Heart left ventricle (tissue), 16 donors: ENCODE results near the gene PSD4. TPM values are rescaled to one million over a fixed set of nuclear protein-coding genes. Genes with fewer than 3 reads are reported as not detected.

Experiments used
- ATAC-seq, 4 donors: fragments of 200-7000 bp; cut with Tn5 transposase; one replicate each; pipeline ENCODE4 v1.9.1; 2020 to 2022; ENCODE audit warnings: moderate library complexity in 4 of 4, mild to moderate bottlenecking in 3 of 4, moderate number of reproducible peaks in 1 of 4
- DNase-seq, 5 donors: peaks; one replicate each; pipeline ENCODE4 v3.0.0-alpha.2; 2020
- H3K27ac ChIP-seq, 12 donors: fragments of 200-600 bp; sonication (generic) in 4 of 12; one replicate each; pipeline versions ENCODE4 v1.5.0 to v1.8.0; 2016 to 2022; ENCODE audit warnings: mild to moderate bottlenecking in 2 of 12
- H3K27me3 ChIP-seq, 9 donors: fragments of 200-600 bp; sonication (generic) in 2 of 9; one replicate each; pipeline versions ENCODE4 v1.5.1 to v1.8.0; 2016 to 2022; ENCODE audit warnings: mild to moderate bottlenecking in 3 of 9
- H3K36me3 ChIP-seq, 9 donors: fragments of 200-600 bp; sonication (generic) in 2 of 9; one replicate each; pipeline versions ENCODE4 v1.5.0 to v1.8.0; 2018 to 2022; ENCODE audit warnings: mild to moderate bottlenecking in 2 of 9
- H3K4me1 ChIP-seq, 12 donors: fragments of 200-600 bp; sonication (generic) in 4 of 12; one replicate each; pipeline versions ENCODE4 v1.5.0 to v1.8.0; 2016 to 2022; ENCODE audit warnings: mild to moderate bottlenecking in 3 of 12
- H3K4me3 ChIP-seq, 12 donors: fragments of 200-600 bp; sonication (generic) in 4 of 12; one replicate each; pipeline versions ENCODE4 v1.5.0 to v1.8.0; 2017 to 2022; ENCODE audit warnings: mild to moderate bottlenecking in 9 of 12, moderate library complexity in 4 of 12
- H3K9me3 ChIP-seq, 12 donors: fragments of 200-600 bp; sonication (generic) in 4 of 12; one replicate each; pipeline versions ENCODE4 v1.5.0 to v1.8.0; 2016 to 2022; ENCODE audit warnings: mild to moderate bottlenecking in 1 of 12
- CTCF ChIP-seq, 12 donors: fragments of 200-600 bp; sonication (generic) in 4 of 12; IDR thresholded peaks; one replicate each; pipeline versions ENCODE4 v1.5.0 to v1.8.0; 2018 to 2022; ENCODE audit warnings: antibody characterized with exemption in 12 of 12, mild to moderate bottlenecking in 5 of 12
- POLR2A ChIP-seq, 2 donors: fragments of 450-650 bp; IDR thresholded peaks; one replicate each; pipeline ENCODE4 v1.6.1; 2017; ENCODE audit warnings: antibody characterized with exemption in 2 of 2, mild to moderate bottlenecking in 2 of 2, moderate library complexity in 2 of 2
- WGBS, 4 donors: extraction: QIAGEN DNeasy Blood & Tissue Kit in 2 of 4; methylation state at CpG; one replicate each; pipeline versions ENCODE4 v1.1.5 to v1.1.7; 2013 to 2018; 5-methylcytosine and 5-hydroxymethylcytosine counted together
- intact Hi-C, 10 donors: fragments of 100-400 bp; cut with DNase I; formaldehyde crosslinking; loops; one replicate each; pipeline versions ENCODE4 v1.11.1 to v1.14.2; 2022
- polyA plus RNA-seq, 2 donors: library from polyadenylated mRNA; stranded (reverse); fragments of 200-250 nt; gene quantifications; one replicate each; pipeline ENCODE4 v1.2.3, GENCODE V29; 2013
- total RNA-seq, 9 donors: library from RNA; depleted of rRNA in 2 of 9; stranded (reverse); fragments of >200 nt in 2 of 9; fragmentation: NEBNext Ultra II Directional in 3 of 9; extraction: Animal tissue kit (Norgen Biotek cat#: 25700) in 3 of 9; gene quantifications; one replicate each; pipeline versions ENCODE4 v1.1.0 to v1.2.4, GENCODE V29; 2016 to 2023
- donor health status: ischemic (EF 13 %, LVEDD 7.1; RV severe dilation, severe dysfunction).
- donor health status: healthy with polysubstance abuse.
- donor health status: DM: no; HTN: yes; CAD: no.
- donor health status: DM: no; HTN: no; CAD: no.
- donor health status: ischemic (EF 25% LVEDD 6.9; RV normal size, moderate dysfunction).
- donor health status: ischemic (EF 25% LVEDD 5.7; RV mildly dilated, moderate dysfunction).
- donor health status: healthy.
- donor health status: DM: yes; HTN: yes; CAD: no.
- donor health status: ischemic (EF 35%, LVEDD 5.7; RV mildly dilated, moderate dysfunction).
- donor health status: nonischemic (EF 11% LVEDD 7.7; RV severe dilation, severe dysfunction).
- donor health status: DM: yes; HTN: yes; CAD: no.
- donor health status: PGD.
- donor health status: ischemic (EF 29% LVEDD 5.4; RV normal size, mild dysfunction).
- donor health status: nonischemic (EF 23%, LVEDD 6.1; RV moderate dilation, normal function).

Gene PSD4
- total and polyA plus RNA-seq, 11 donors, result 0.65 to 23.4 (median 1.9) TPM

GRCh38 chr2:113192459-113193100 is 18.8 kb downstream of the PSD4 start:
- TF ChIP-seq CTCF (IDR thresholded peaks at IDR 0.05), result no peak
- TF ChIP-seq POLR2A (IDR thresholded peaks at IDR 0.05), result no peak
- no peak for ATAC-seq

GRCh38 chr2:113195923-113196501 is 22.2 kb downstream of the PSD4 start:
- Histone ChIP-seq H3K27me3 (no peaks in the 10 kb centered on the region), H3K4me3 (no peak overlapping the region), H3K4me1 (peaks cover 0 to 13% (median 5%) of the 10 kb centered on the region in 12 donors), H3K36me3 (peaks cover 0 to 61% (median 0%) of the 10 kb centered on the region in 9 donors), H3K9me3 (no peaks in the 10 kb centered on the region), H3K27ac (no peak overlapping the region)
- intact Hi-C loops, result loop anchor here in 4 of 10 donors (5.0 kb wide), 2 partner anchors 59 to 114 kb away; no protein-coding TSS in a partner anchor
- WGBS, 4 donors, result 86 to 93% (median 91%) methylated on average over 9 to 11 of the region's 11 CpGs
- TF ChIP-seq CTCF (IDR thresholded peaks at IDR 0.05) (no peak), POLR2A (IDR thresholded peaks at IDR 0.05) (no peak)
- DNase-seq (peak in 1 of 5 donors; percentile 36), ATAC-seq (no peak)

More at GRCh38 chr2:113192459-113193100, 18.8 kb downstream of the PSD4 start:
- H3K27ac ChIP-seq, result no peak overlapping the region
- 84 to 89% (median 87%) methylated on average over 5 to 7 of the region's 7 CpGs for WGBS, 4 donors
- intact Hi-C loops, result loop anchor here in 1 of 10 donors (5.0 kb wide), 1 partner anchor 110 kb away; no protein-coding TSS in a partner anchor
- H3K36me3 ChIP-seq, result peaks cover 0 to 47% (median 0%) of the 10 kb centered on the region in 9 donors
- peaks cover 0 to 25% (median 0%) of the 10 kb centered on the region in 12 donors for H3K4me1 ChIP-seq
- H3K27me3 ChIP-seq, result no peaks in the 10 kb centered on the region
- no peaks in the 10 kb centered on the region for H3K9me3 ChIP-seq
- peak in 1 of 5 donors; percentile 25 for DNase-seq
- no peak overlapping the region for H3K4me3 ChIP-seq

- intact Hi-C loops, result loop anchor here in 4 of 10 donors (5.0 kb wide), 2 partner anchors 60 to 115 kb away; no protein-coding TSS in a partner anchor
- Histone ChIP-seq H3K27ac (no peak overlapping the region), H3K4me3 (no peak overlapping the region), H3K9me3 (no peaks in the 10 kb centered on the region), H3K4me1 (peaks cover 0 to 13% (median 5%) of the 10 kb centered on the region in 12 donors), H3K36me3 (peaks cover 0 to 68% (median 0%) of the 10 kb centered on the region in 9 donors), H3K27me3 (no peaks in the 10 kb centered on the region)
- WGBS, 4 donors, result 89 to 95% (median 93%) methylated on average over 4 of the region's 4 CpGs
- TF ChIP-seq CTCF (IDR thresholded peaks at IDR 0.05), result no peak
- no peak for TF ChIP-seq POLR2A (IDR thresholded peaks at IDR 0.05)
- DNase-seq, result peak in 1 of 5 donors; percentile 40
- no peak for ATAC-seq
Observed at GRCh38 chr2:113196839-113197238, 23.1 kb downstream of the PSD4 start.

- Histone ChIP-seq H3K4me3 (no peak overlapping the region), H3K4me1 (peaks cover 0 to 13% (median 5%) of the 10 kb centered on the region in 12 donors), H3K27ac (no peak overlapping the region), H3K27me3 (no peaks in the 10 kb centered on the region), H3K9me3 (no peaks in the 10 kb centered on the region), H3K36me3 (peaks cover 0 to 64% (median 0%) of the 10 kb centered on the region in 9 donors)
- DNase-seq (no peak), ATAC-seq (no peak)
- TF ChIP-seq POLR2A (IDR thresholded peaks at IDR 0.05), result no peak
- TF ChIP-seq CTCF (IDR thresholded peaks at IDR 0.05), result no peak
- 90 to 93% (median 92%) methylated on average over 16 to 17 of the region's 17 CpGs for WGBS, 4 donors
- intact Hi-C loops, result loop anchor here in 6 of 10 donors (2.0 to 5.0 kb wide), 5 partner anchors 43 to 117 kb away; no protein-coding TSS in a partner anchor
Observed at GRCh38 chr2:113197347-113198047, 23.7 kb downstream of the PSD4 start.
